OCI-LY3 (cell line): Measurements from ENCODE around the gene JDP2.

Experiments used
- CTCF ChIP-seq: fragments of 200-600, 300-600 bp; sonication (generic); IDR thresholded peaks from 2 replicates; pipeline ENCODE4 v1.5.1; 2014; ENCODE audit warnings: antibody characterized with exemption, low read length, low read depth
- EZH2phosphoT487 ChIP-seq: fragments of 200-600 bp; shearing (Covaris generic); IDR thresholded peaks from 2 replicates; pipeline ENCODE4 v1.6.1; 2018; ENCODE audit warnings: antibody characterized with exemption, mixed run types, low read depth

- TF ChIP-seq CTCF (no peak), EZH2phosphoT487 (no peak)
Observed at GRCh38 chr14:75469606-75470237, 41.9 kb downstream of the JDP2 start.
